KBM-7 (cell line): ENCODE data around the gene FUBP1.
"Not testable (repeated sequence)": the region's sequence is repeated elsewhere in the genome, so short reads cannot be mapped to it uniquely, and the experiment has no call there.

Experiments used
- DNase-seq: peaks from one replicate; pipeline ENCODE4 v3.0.0-alpha.2; 2015
- in situ Hi-C: fragments of 300-500 bp; cut with MboI; formaldehyde crosslinking; loops from 2 replicates; pipeline ENCODE4 v1.14.3; 2020; ENCODE audit warnings: low sequenced_read_pairs, low pct_unique_long_range_greater_than_20kb, mixed read lengths

FUBP1 gene

GRCh38 chr1:77954521-77954920 lies 24.4 kb downstream of the FUBP1 start:
- in situ Hi-C loops, result no loop called here

GRCh38 chr1:77953907-77954306 lies 25.0 kb downstream of the FUBP1 start:
- in situ Hi-C loops, result no loop called here
- no peak for DNase-seq

More at GRCh38 chr1:77954521-77954920, 24.4 kb downstream of the FUBP1 start:
- DNase-seq, result no peak

GRCh38 chr1:77951328-77951727 lies 27.5 kb downstream of the FUBP1 start:
- no peak for DNase-seq
- in situ Hi-C loops, result no loop called here

- peak; percentile 37 for DNase-seq
- in situ Hi-C loops, result no loop called here
Measured at GRCh38 chr1:77950873-77951272, 28.0 kb downstream of the FUBP1 start.

GRCh38 chr1:77948841-77949424 lies 29.9 kb downstream of the FUBP1 start:
- in situ Hi-C loops, result no loop called here
- DNase-seq, result peak; percentile 37

GRCh38 chr1:77945345-77945744 lies 33.5 kb downstream of the FUBP1 start:
- in situ Hi-C loops, result no loop called here
- no peak for DNase-seq

GRCh38 chr1:77942400-77943140 lies 36.3 kb downstream of the FUBP1 start:
- in situ Hi-C loops, result no loop called here
- DNase-seq, result no peak

GRCh38 chr1:77940921-77941570 lies 37.8 kb downstream of the FUBP1 start:
- in situ Hi-C loops, result no loop called here
- DNase-seq, result no peak

- DNase-seq, result no peak
- in situ Hi-C loops, result no loop called here
Measured at GRCh38 chr1:77938651-77939050, 40.2 kb downstream of the FUBP1 start.

- in situ Hi-C loops, result no loop called here
- DNase-seq, result no peak
Measured at GRCh38 chr1:77929806-77930205, 49.1 kb downstream of the FUBP1 start.

GRCh38 chr1:77927414-77927813 lies 51.5 kb downstream of the FUBP1 start:
- no peak for DNase-seq
- in situ Hi-C loops, result no loop called here

GRCh38 chr1:77926561-77927357 lies 52.1 kb downstream of the FUBP1 start:
- no peak for DNase-seq
- in situ Hi-C loops, result no loop called here

GRCh38 chr1:77925956-77926355 lies 52.9 kb downstream of the FUBP1 start:
- DNase-seq, result no peak
- in situ Hi-C loops, result no loop called here

GRCh38 chr1:77925518-77925917 lies 53.4 kb downstream of the FUBP1 start:
- in situ Hi-C loops, result no loop called here
- no peak for DNase-seq

- in situ Hi-C loops, result not testable (repeated sequence)
Measured at GRCh38 chr1:77918918-77919317, 60.0 kb downstream of the FUBP1 start.

GRCh38 chr1:77910116-77910515 lies 68.8 kb downstream of the FUBP1 start:
- in situ Hi-C loops, result no loop called here
- DNase-seq, result no peak

More at GRCh38 chr1:77918918-77919317, 60.0 kb downstream of the FUBP1 start:
- not testable (repeated sequence) for DNase-seq

GRCh38 chr1:77906624-77907023 lies 72.2 kb downstream of the FUBP1 start:
- no peak for DNase-seq
- in situ Hi-C loops, result no loop called here

- in situ Hi-C loops, result no loop called here
- peak; percentile 11 for DNase-seq
Measured at GRCh38 chr1:77906019-77906545, 72.8 kb downstream of the FUBP1 start.

GRCh38 chr1:77905603-77906002 lies 73.3 kb downstream of the FUBP1 start:
- DNase-seq, result no peak
- in situ Hi-C loops, result no loop called here
